ENCODE measurements around the gene RHBDF1.

GRCh38 chr16:53346-54236, 18.8 kb downstream of the RHBDF1 start, which contains the start of the genes POLR3K and SNRNP25:
- TF ChIP-seq CTCF (IDR thresholded peaks at IDR 0.05 in 4 of 5, conservative IDR thresholded peaks at IDR 0.05 in 1 of 5), result peak in 1 of 5 experiments; percentile 5
- peak; percentile 81 to 86 for TF ChIP-seq POLR2A (IDR thresholded peaks at IDR 0.05)
